Liver (tissue), 9 donors: ENCODE data around the gene CCT5. TPM values are rescaled to one million over a fixed set of nuclear protein-coding genes. Genes with fewer than 3 reads are reported as not detected.

Experiments used
- DNase-seq: peaks from one replicate; pipeline ENCODE4 v3.0.0-alpha.2; 2017; ENCODE audit warnings: low spot score
- H3K27ac ChIP-seq, 2 donors: one replicate each; pipeline ENCODE4 v1.7.0; 2013; ENCODE audit warnings: inconsistent platforms in 2 of 2, low read length in 2 of 2, control low read depth in 1 of 2, low read depth in 1 of 2, mild to moderate bottlenecking in 1 of 2
- H3K27me3 ChIP-seq, 4 donors: one replicate each; pipeline versions ENCODE4 v1.6.1 to v1.7.0; 2013; ENCODE audit warnings: low read length in 3 of 4, inconsistent platforms in 1 of 4, mild to moderate bottlenecking in 1 of 4, moderate library complexity in 1 of 4; ENCODE audit not compliant: control insufficient read depth in 4 of 4, insufficient read depth in 4 of 4
- H3K36me3 ChIP-seq, 4 donors: one replicate each; pipeline versions ENCODE4 v1.6.1 to v1.7.0; 2013; ENCODE audit warnings: low read length in 3 of 4, mild to moderate bottlenecking in 3 of 4, low read depth in 1 of 4, moderate library complexity in 1 of 4; ENCODE audit not compliant: control insufficient read depth in 4 of 4, insufficient read depth in 3 of 4
- H3K4me1 ChIP-seq, 4 donors: one replicate each; pipeline versions ENCODE4 v1.6.1 to v1.7.0; 2013; ENCODE audit warnings: low read length in 3 of 4, mild to moderate bottlenecking in 3 of 4, moderate library complexity in 1 of 4; ENCODE audit not compliant: control insufficient read depth in 4 of 4, insufficient read depth in 4 of 4
- H3K4me3 ChIP-seq, 3 donors: one replicate each; pipeline versions ENCODE4 v1.6.1 to v1.7.0; 2013; ENCODE audit warnings: low read length in 3 of 3, control low read depth in 1 of 3, low read depth in 1 of 3, mild to moderate bottlenecking in 1 of 3
- H3K9ac ChIP-seq, 2 donors: one replicate each; pipeline ENCODE4 v1.7.0; 2013; ENCODE audit warnings: low read length in 2 of 2, mild to moderate bottlenecking in 2 of 2, moderate library complexity in 2 of 2, control low read depth in 1 of 2, low read depth in 1 of 2
- H3K9me3 ChIP-seq, 4 donors: one replicate each; pipeline versions ENCODE4 v1.6.1 to v1.7.0; 2013; ENCODE audit warnings: low read length in 3 of 4; ENCODE audit not compliant: control insufficient read depth in 4 of 4
- ATF3 ChIP-seq: IDR thresholded peaks from 2 replicates; pipeline ENCODE4 v1.6.1; 2016; ENCODE audit warnings: antibody characterized with exemption
- EGR1 ChIP-seq, 2 donors: IDR thresholded peaks; 2 replicates each; pipeline ENCODE4 v1.6.1; 2016 to 2018; ENCODE audit warnings: antibody characterized with exemption in 2 of 2, low read depth in 2 of 2
- FOXA1 ChIP-seq: IDR thresholded peaks from 2 replicates; pipeline ENCODE4 v1.6.1; 2016; ENCODE audit warnings: antibody characterized with exemption
- FOXA2 ChIP-seq: IDR thresholded peaks from 2 replicates; pipeline ENCODE4 v1.6.1; 2016; ENCODE audit warnings: antibody characterized with exemption
- GABPA ChIP-seq, 2 donors: IDR thresholded peaks in 1 of 2; conservative IDR thresholded peaks in 1 of 2; 2 replicates each; pipeline ENCODE4 v1.6.1; 2016; ENCODE audit warnings: antibody characterized with exemption in 2 of 2, mild to moderate bottlenecking in 1 of 2, moderate library complexity in 1 of 2
- HNF4A ChIP-seq, 2 donors: conservative IDR thresholded peaks; 2 replicates each; pipeline ENCODE4 v1.6.1; 2016; ENCODE audit warnings: antibody characterized with exemption in 2 of 2, mild to moderate bottlenecking in 2 of 2
- HNF4G ChIP-seq: IDR thresholded peaks from 2 replicates; pipeline ENCODE4 v1.6.1; 2016; ENCODE audit warnings: antibody characterized with exemption
- JUND ChIP-seq, 2 donors: IDR thresholded peaks; 2 replicates each; pipeline ENCODE4 v1.6.1; 2016; ENCODE audit warnings: antibody characterized with exemption in 2 of 2
- MAX ChIP-seq: IDR thresholded peaks from 2 replicates; pipeline ENCODE4 v1.6.1; 2016; ENCODE audit warnings: antibody characterized with exemption
- NR2F2 ChIP-seq: IDR thresholded peaks from 2 replicates; pipeline ENCODE4 v1.6.1; 2016; ENCODE audit warnings: antibody characterized with exemption
- RAD21 ChIP-seq, 2 donors: IDR thresholded peaks; 2 replicates each; pipeline ENCODE4 v1.6.1; 2016; ENCODE audit warnings: antibody characterized with exemption in 2 of 2, mild to moderate bottlenecking in 2 of 2
- REST ChIP-seq: IDR thresholded peaks from 2 replicates; pipeline ENCODE4 v1.6.1; 2016; ENCODE audit warnings: antibody characterized with exemption, mild to moderate bottlenecking
- RXRA ChIP-seq, 2 donors: IDR thresholded peaks; 2 replicates each; pipeline ENCODE4 v1.6.1; 2017 to 2018; ENCODE audit warnings: antibody characterized with exemption in 2 of 2, mild to moderate bottlenecking in 1 of 2
- SP1 ChIP-seq: IDR thresholded peaks from 2 replicates; pipeline ENCODE4 v1.6.1; 2018; ENCODE audit warnings: antibody characterized with exemption, mild to moderate bottlenecking
- TAF1 ChIP-seq: conservative IDR thresholded peaks from 2 replicates; pipeline ENCODE4 v1.6.1; 2016; ENCODE audit warnings: antibody characterized with exemption, mild to moderate bottlenecking
- YY1 ChIP-seq: IDR thresholded peaks from 2 replicates; pipeline ENCODE4 v1.6.1; 2016; ENCODE audit warnings: antibody characterized with exemption, mild to moderate bottlenecking
- ZBTB33 ChIP-seq: IDR thresholded peaks from 2 replicates; pipeline ENCODE4 v1.6.1; 2016; ENCODE audit warnings: antibody characterized with exemption
- WGBS: extraction: QIAGEN DNeasy Blood & Tissue Kit; methylation state at CpG from one replicate; pipeline ENCODE4 v1.1.7; 2013; 5-methylcytosine and 5-hydroxymethylcytosine counted together
- polyA plus RNA-seq, 2 donors: library from polyadenylated mRNA; stranded (reverse) in 1 of 2; unstranded in 1 of 2; fragments of 200-250 nt in 1 of 2; fragments of >200 nt in 1 of 2; fragmentation: Nextera tagmentation in 1 of 2; extraction: Ambion mirVana in 1 of 2; gene quantifications; one replicate each; pipeline versions ENCODE4 v1.2.1 to v1.2.3, GENCODE V29; 2013 to 2015
- total RNA-seq, 2 donors: library from RNA; depleted of rRNA; stranded (reverse); fragments of >200 nt; gene quantifications; one replicate each; pipeline ENCODE4 v1.2.3, GENCODE V29; 2014
- donor health status: healthy.
- donor health status: healthy.
- donor health status: healthy.
- donor health status: healthy.
- donor health status: healthy.

Gene CCT5
- total and polyA plus RNA-seq, 4 donors = 68.4 to 157 (median 105) TPM

- H3K9me3 ChIP-seq = no peaks in the 10 kb centered on the region
- H3K4me1 ChIP-seq = peaks cover 4 to 56% (median 47%) of the 10 kb centered on the region in 4 donors
- TF ChIP-seq JUND (IDR thresholded peaks at IDR 0.05) (peak in 1 of 2 donors; percentile 21), YY1 (peak; percentile 71), TAF1 (no peak), REST (no peak), GABPA (IDR thresholded peaks at IDR 0.05 in 1 of 2, conservative IDR thresholded peaks at IDR 0.05 in 1 of 2) (no peak), FOXA1 (no peak), HNF4G (no peak), RXRA (IDR thresholded peaks at IDR 0.05) (peak in 1 of 2 donors; percentile 28), ZBTB33 (no peak), EGR1 (IDR thresholded peaks at IDR 0.05; ENCODE audit: low read depth in 2 of 2) (no peak), MAX (peak; percentile 60), HNF4A (conservative IDR thresholded peaks at IDR 0.05) (peak in 1 of 2 donors; percentile 30), SP1 (peak; percentile 12)
- peaks cover 0 to 2% (median 0%) of the 10 kb centered on the region in 4 donors for H3K36me3 ChIP-seq
- no peak overlapping the region for H3K4me3 ChIP-seq
- peak overlapping the region; percentile 89 to 90 for H3K27ac ChIP-seq
- no peak for DNase-seq
- WGBS = 59% methylated on average over 5 of the region's 5 CpGs
- no peaks in the 10 kb centered on the region for H3K27me3 ChIP-seq
- H3K9ac ChIP-seq = peak overlapping the region; percentile 33 to 36
Observed at GRCh38 chr5:10303699-10304170, 53.7 kb downstream of the CCT5 start.

- H3K4me3 ChIP-seq = peak overlapping the region in 1 of 3 donors; percentile 24
- H3K27ac ChIP-seq = peak overlapping the region; percentile 89 to 90
- H3K9me3 ChIP-seq = no peaks in the 10 kb centered on the region
- no peaks in the 10 kb centered on the region for H3K27me3 ChIP-seq
- WGBS = 34% methylated on average over 5 of the region's 5 CpGs
- no peak for DNase-seq
- H3K4me1 ChIP-seq = peaks cover 4 to 55% (median 43%) of the 10 kb centered on the region in 4 donors
- H3K36me3 ChIP-seq = peaks cover 0 to under 1% (median 0%) of the 10 kb centered on the region in 4 donors
- peak overlapping the region in 1 of 2 donors; percentile 49 for H3K9ac ChIP-seq
- TF ChIP-seq ATF3 (no peak), HNF4G (no peak), TAF1 (no peak), GABPA (IDR thresholded peaks at IDR 0.05 in 1 of 2, conservative IDR thresholded peaks at IDR 0.05 in 1 of 2) (no peak), RXRA (IDR thresholded peaks at IDR 0.05) (no peak), ZBTB33 (no peak), YY1 (no peak), MAX (no peak), REST (no peak), RAD21 (IDR thresholded peaks at IDR 0.05) (peak; percentile 60 to 70), FOXA2 (peak; percentile 55), NR2F2 (no peak), SP1 (no peak)
Observed at GRCh38 chr5:10304932-10305331, 54.9 kb downstream of the CCT5 start.
